Hepatocyte (in vitro differentiated cells): ENCODE measurements around the gene BACE1. TPM values are rescaled to one million over a fixed set of nuclear protein-coding genes. Genes with fewer than 3 reads are reported as not detected.

Source experiments
- DNase-seq: peaks from one replicate; pipeline ENCODE4 v3.0.0-alpha.2; 2016; ENCODE audit warnings: low spot score
- H2AFZ ChIP-seq: fragments of 200-600 bp; sonication (generic); 2 replicates; pipeline ENCODE4 v1.6.0; 2016; ENCODE audit warnings: antibody characterized with exemption, mild to moderate bottlenecking
- H3K27ac ChIP-seq: fragments of 200-600 bp; sonication (generic); 2 replicates; pipeline ENCODE4 v1.5.1; 2016; ENCODE audit warnings: mild to moderate bottlenecking
- H3K27me3 ChIP-seq: fragments of 200-600 bp; sonication (generic); 2 replicates; pipeline ENCODE4 v1.6.1; 2016
- H3K36me3 ChIP-seq: fragments of 200-600 bp; sonication (generic); replicated peaks from 2 replicates; pipeline ENCODE4 v1.5.1; 2016; ENCODE audit warnings: low read depth; ENCODE audit not compliant: insufficient read depth
- H3K4me1 ChIP-seq: fragments of 200-600 bp; sonication (generic); 2 replicates; pipeline ENCODE4 v1.5.1; 2016; ENCODE audit warnings: mild to moderate bottlenecking, moderate library complexity; ENCODE audit not compliant: insufficient read depth
- H3K4me2 ChIP-seq: fragments of 200-600 bp; sonication (generic); 2 replicates; pipeline ENCODE4 v1.6.0; 2016
- H3K4me3 ChIP-seq: fragments of 200-600 bp; sonication (generic); 2 replicates; pipeline ENCODE4 v1.5.1; 2016; ENCODE audit warnings: mild to moderate bottlenecking
- H3K79me2 ChIP-seq: fragments of 200-600 bp; sonication (generic); 2 replicates; pipeline ENCODE4 v1.6.0; 2017; ENCODE audit warnings: mild to moderate bottlenecking
- H3K9me2 ChIP-seq: fragments of 200-600 bp; sonication (generic); replicated peaks from 2 replicates; pipeline ENCODE4 v1.6.0; 2017; ENCODE audit warnings: mild to moderate bottlenecking; ENCODE audit not compliant: insufficient read depth
- H3K9me3 ChIP-seq: fragments of 200-600 bp; sonication (generic); 2 replicates; pipeline ENCODE4 v1.5.1; 2016; ENCODE audit warnings: low read depth, mild to moderate bottlenecking
- H4K20me1 ChIP-seq: fragments of 200-600 bp; sonication (generic); 2 replicates; pipeline ENCODE4 v1.6.0; 2016; ENCODE audit warnings: mild to moderate bottlenecking; ENCODE audit not compliant: insufficient read depth, poor library complexity, severe bottlenecking
- EZH2 ChIP-seq: fragments of 200-600 bp; sonication (generic); IDR thresholded peaks from 2 replicates; pipeline ENCODE4 v1.6.1; 2016; ENCODE audit warnings: antibody characterized with exemption, mild to moderate bottlenecking, borderline replicate concordance
- EZH2phosphoT487 ChIP-seq: fragments of 200-600 bp; sonication (generic); IDR thresholded peaks from one replicate; pipeline ENCODE4 v1.6.1; 2018; ENCODE audit warnings: antibody characterized with exemption, mild to moderate bottlenecking, low read depth, moderate library complexity; ENCODE audit not compliant: unreplicated experiment, severe bottlenecking
- WGBS: methylation state at CpG from one replicate; pipeline ENCODE4 v1.1.6; 2016; ENCODE audit warnings: low lambda C conversion rate; ENCODE audit errors: missing lambda C conversion rate; 5-methylcytosine and 5-hydroxymethylcytosine counted together
- polyA plus RNA-seq: library from polyadenylated mRNA; unstranded; fragments of >200 nt; fragmentation: Nextera tagmentation; extraction: Ambion mirVana; gene quantifications from 2 replicates; pipeline ENCODE4 v1.2.1, GENCODE V29; 2016
- total RNA-seq: library from RNA; depleted of rRNA; stranded (reverse); fragments of >200 nt; gene quantifications from 2 replicates; pipeline ENCODE4 v1.2.3, GENCODE V29; 2014
- TF ChIP-seq, protein P1 (sequence below): fragments of 200-600 bp; sonication (generic); IDR thresholded peaks from 2 replicates; pipeline ENCODE4 v1.5.1; 2016; ENCODE audit warnings: antibody characterized with exemption, mild to moderate bottlenecking; ENCODE audit not compliant: poor library complexity

BACE1 gene
- total and polyA plus RNA-seq, 2 experiments from 2014 or later, result 17.5 to 22.6 TPM

DNA sequence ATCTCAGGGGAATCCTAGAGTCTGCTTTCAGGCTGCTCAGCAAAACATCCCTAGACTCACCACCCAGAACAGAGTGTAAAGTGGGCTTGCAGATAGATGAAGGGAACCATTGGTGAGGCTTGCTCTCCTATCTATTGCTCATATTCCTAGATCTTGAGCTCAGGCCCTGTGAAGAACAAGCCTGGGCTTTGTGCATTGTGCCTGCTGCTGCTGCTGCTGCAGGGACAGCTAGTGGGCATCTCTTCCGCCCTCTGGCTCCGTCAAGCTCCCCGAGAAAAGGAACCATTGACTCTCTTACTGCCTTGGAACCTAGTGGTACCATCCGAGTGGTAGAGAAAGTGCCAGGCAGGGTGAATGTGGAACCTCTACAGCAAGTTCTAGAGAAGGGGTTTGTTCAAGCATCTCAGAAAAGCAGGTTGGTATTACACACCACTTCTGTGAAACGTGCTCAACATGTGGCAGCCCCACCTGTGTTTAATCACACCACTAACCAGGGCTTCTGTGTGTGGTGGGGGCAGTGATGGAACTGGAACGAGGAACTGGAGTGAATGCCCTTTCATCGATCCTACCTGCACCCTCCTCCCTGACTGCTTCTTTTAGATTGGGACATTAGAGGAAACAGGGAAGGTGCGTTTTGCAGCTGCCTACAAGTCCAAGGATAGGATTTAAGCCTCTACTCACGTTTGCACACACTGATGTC is 20.5 kb downstream of the BACE1 start:
- Histone ChIP-seq H3K9me3 (no peaks in the 10 kb centered on the region), H3K4me1 (peaks cover 21% of the 10 kb centered on the region), H2AFZ (no peak overlapping the region), H3K27me3 (no peaks in the 10 kb centered on the region), H3K4me2 (no peak overlapping the region), H4K20me1 (no peaks in the 10 kb centered on the region), H3K27ac (no peak overlapping the region), H3K79me2 (no peaks in the 10 kb centered on the region), H3K4me3 (no peak overlapping the region), H3K36me3 (no peaks in the 10 kb centered on the region), H3K9me2 (no peaks in the 10 kb centered on the region)
- TF ChIP-seq, protein P1, sequence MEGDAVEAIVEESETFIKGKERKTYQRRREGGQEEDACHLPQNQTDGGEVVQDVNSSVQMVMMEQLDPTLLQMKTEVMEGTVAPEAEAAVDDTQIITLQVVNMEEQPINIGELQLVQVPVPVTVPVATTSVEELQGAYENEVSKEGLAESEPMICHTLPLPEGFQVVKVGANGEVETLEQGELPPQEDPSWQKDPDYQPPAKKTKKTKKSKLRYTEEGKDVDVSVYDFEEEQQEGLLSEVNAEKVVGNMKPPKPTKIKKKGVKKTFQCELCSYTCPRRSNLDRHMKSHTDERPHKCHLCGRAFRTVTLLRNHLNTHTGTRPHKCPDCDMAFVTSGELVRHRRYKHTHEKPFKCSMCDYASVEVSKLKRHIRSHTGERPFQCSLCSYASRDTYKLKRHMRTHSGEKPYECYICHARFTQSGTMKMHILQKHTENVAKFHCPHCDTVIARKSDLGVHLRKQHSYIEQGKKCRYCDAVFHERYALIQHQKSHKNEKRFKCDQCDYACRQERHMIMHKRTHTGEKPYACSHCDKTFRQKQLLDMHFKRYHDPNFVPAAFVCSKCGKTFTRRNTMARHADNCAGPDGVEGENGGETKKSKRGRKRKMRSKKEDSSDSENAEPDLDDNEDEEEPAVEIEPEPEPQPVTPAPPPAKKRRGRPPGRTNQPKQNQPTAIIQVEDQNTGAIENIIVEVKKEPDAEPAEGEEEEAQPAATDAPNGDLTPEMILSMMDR, result no peak
- TF ChIP-seq EZH2phosphoT487 (no peak), EZH2 (no peak)
- DNase-seq, result no peak
- 84% methylated on average over 9 of the region's 9 CpGs for WGBS

DNA sequence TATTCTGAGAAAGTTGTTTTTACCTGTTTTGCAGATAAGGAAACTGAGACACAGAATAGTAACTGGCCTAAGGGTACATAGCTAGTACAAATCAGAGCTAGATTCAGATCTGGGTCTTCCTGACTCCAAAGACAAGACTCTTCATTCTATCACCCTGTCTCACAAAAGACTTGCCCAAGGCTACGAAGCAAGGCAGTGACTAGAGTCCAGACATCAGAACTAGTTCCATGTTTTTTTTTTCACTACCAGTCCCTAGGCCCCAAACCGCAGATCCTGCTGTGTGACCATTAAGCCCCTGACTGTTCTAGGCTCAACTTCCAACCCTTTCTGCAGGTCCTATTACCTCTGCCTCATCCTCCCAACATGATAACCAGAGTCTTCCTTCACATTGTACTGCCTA is 23.4 kb downstream of the BACE1 start:
- H3K27ac ChIP-seq, result no peak overlapping the region

DNA sequence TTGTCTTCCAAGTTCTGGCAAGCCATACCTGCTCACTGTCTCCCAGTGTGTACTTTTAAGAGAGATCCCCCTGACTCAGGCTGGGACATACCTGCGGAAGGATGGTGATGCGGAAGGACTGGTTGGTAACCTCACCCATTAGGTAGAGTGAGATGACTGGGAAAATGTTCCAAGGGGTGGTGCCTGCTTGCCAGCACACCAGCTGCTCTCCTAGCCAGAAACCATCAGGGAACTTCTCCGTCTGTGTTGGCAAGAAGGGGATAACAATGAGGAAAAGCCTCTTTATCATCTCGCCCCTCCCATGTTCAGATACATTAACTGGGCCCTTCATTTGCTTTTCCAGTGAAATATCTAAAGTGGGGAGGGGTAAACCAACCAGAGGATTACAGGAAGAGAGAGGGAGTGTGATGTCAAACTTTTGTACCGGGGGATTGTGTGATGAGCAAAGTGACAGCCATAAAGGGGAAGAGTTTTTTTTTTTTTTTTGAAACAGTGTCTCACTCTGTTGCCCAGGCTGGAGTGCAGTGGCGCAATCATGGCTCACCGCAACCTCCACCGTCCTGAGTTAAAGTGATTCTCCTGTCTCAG is 25.2 kb downstream of the BACE1 start, which contains the start of gene BACE1-AS:
Gene BACE1-AS, plus strand, starts transcription at position 538 of the 588 bp plus-strand sequence.
- TF ChIP-seq, protein P1, result no peak
- TF ChIP-seq EZH2phosphoT487, result no peak
- no peak for TF ChIP-seq EZH2
- no peaks in the 10 kb centered on the region for H3K4me1 ChIP-seq
- H3K36me3 ChIP-seq, result no peaks in the 10 kb centered on the region
- no peak within 1 kb of the TSS for H3K4me2 ChIP-seq
- no peaks in the 10 kb centered on the region for H4K20me1 ChIP-seq
- no peak within 1 kb of the TSS for H3K27ac ChIP-seq
- H3K27me3 ChIP-seq, result no peaks in the 10 kb centered on the region
- H3K79me2 ChIP-seq, result no peaks in the 10 kb centered on the region
- H3K9me3 ChIP-seq, result no peaks in the 10 kb centered on the region
- WGBS, result 95% methylated on average over 8 of the region's 8 CpGs
- no peak within 1 kb of the TSS for H3K4me3 ChIP-seq
- no peaks in the 10 kb centered on the region for H3K9me2 ChIP-seq
- H2AFZ ChIP-seq, result no peak within 1 kb of the TSS
- no peak for DNase-seq

More for the DNA sequence above, 23.4 kb downstream of the BACE1 start:
- Histone ChIP-seq H3K79me2 (no peaks in the 10 kb centered on the region), H3K9me3 (no peaks in the 10 kb centered on the region), H3K4me3 (no peak overlapping the region), H3K36me3 (no peaks in the 10 kb centered on the region), H2AFZ (no peak overlapping the region), H3K4me2 (no peak overlapping the region), H4K20me1 (no peaks in the 10 kb centered on the region), H3K4me1 (no peaks in the 10 kb centered on the region), H3K27me3 (no peaks in the 10 kb centered on the region), H3K9me2 (no peaks in the 10 kb centered on the region)
- TF ChIP-seq, protein P1, result no peak
- no peak for TF ChIP-seq EZH2
- no peak for TF ChIP-seq EZH2phosphoT487
- DNase-seq, result no peak
- 86% methylated on average over 2 of the region's 2 CpGs for WGBS
